ENCODE data around the gene HSD17B8. TPM values are rescaled to one million over a fixed set of nuclear protein-coding genes. Genes with fewer than 3 reads are reported as not detected.

The HSD17B8 gene
- total RNA-seq, 1 experiment from 2014 or later: 22.0 TPM

DNA sequence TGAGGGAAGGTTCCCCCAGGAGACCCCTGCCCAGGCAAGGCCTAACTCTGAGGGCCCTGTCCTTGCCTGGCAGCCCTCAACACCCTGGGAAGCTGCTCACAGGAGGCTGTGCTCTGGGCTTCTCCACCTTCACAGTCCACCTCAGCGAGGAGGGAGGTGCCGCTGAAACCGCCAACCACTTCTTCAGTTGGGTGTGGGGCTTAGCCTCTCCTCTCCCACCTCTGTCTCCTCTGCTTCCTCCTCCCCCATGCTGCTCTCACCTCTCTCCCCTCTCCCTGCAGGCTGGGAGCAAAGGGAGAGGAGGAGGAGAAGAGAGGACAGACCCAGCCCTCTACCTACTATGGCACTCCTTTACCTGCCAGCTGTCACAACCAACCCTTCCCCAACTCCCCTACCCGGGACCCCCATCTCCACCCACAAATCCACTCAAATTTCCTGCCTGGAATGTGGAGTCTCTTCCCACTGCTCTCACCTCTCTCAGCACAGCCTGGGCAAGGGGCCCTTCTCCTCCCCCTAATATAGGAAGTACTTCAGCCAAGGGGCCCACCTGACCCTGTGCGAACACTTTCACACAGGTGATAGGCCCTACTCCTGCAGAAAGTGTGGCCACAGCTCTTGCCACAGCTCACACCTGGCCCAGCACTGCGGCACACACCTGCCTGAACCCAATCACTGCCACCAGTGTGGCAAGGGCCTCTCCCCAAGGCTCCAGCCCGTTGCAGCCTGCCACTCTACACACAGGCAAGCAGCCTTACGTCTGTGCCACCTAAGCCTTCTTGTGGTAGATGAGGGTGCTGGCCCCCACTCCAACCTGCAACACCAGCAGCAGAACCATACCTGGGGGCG is 11.0 kb downstream of the HSD17B8 start:
- H3K27me3 ChIP-seq (ENCODE audit: insufficient read depth, low read length): no peaks in the 10 kb centered on the region
- POLR2A ChIA-PET: no interaction called here
- no peak overlapping the region for H3K4me3 ChIP-seq (replicated peaks in 1 of 2; ENCODE audit: low read depth in 1 of 2, low read length in 2 of 2)
- H3K79me2 ChIP-seq (ENCODE audit: insufficient read depth, low read length): no peaks in the 10 kb centered on the region
- no peaks in the 10 kb centered on the region for H3K9me3 ChIP-seq (ENCODE audit: control insufficient read depth in 1 of 2, insufficient read depth in 1 of 2, low read depth in 1 of 2, low read length in 2 of 2)
- intact Hi-C loops (cut with micrococcal nuclease): no loop called here
- no peak overlapping the region for H3K9ac ChIP-seq (ENCODE audit: low read length)
- no peak for ATAC-seq
- H2AFZ ChIP-seq (ENCODE audit: low read depth, low read length, poor library complexity, severe bottlenecking): no peak overlapping the region
- TF ChIP-seq CEBPB (IDR thresholded peaks at IDR 0.05; ENCODE audit: low read depth): no peak
- no peak for TF ChIP-seq ZFX (IDR thresholded peaks at IDR 0.05)
- no peaks in the 10 kb centered on the region for H4K20me1 ChIP-seq (ENCODE audit: insufficient read depth)
- no peak for DNase-seq (ENCODE audit: low read depth, low spot score)
- H3K4me2 ChIP-seq (ENCODE audit: low read length): no peak overlapping the region
- RAD21 ChIA-PET (ENCODE audit: low non-redundant PET in 1 of 2, low total read pairs in 2 of 2, uncharacterized antibody in 2 of 2, unreplicated experiment in 2 of 2): no interaction called here
- H3K27ac ChIP-seq (ENCODE audit: low read depth, low read length): no peak overlapping the region
- CTCF ChIA-PET: no interaction called here
- H3K36me3 ChIP-seq (ENCODE audit: control insufficient read depth in 1 of 2, insufficient read depth in 2 of 2, low read length in 2 of 2): peaks cover 2 to 6% of the 10 kb centered on the region in 2 experiments; a peak in 1 of 4 replicates
- no peaks in the 10 kb centered on the region for H3K9me2 ChIP-seq (ENCODE audit: insufficient read depth)
- BruUV-seq (replicated peaks): no TSS peak
- peaks cover 0 to 5% of the 10 kb centered on the region in 2 experiments; a peak in 1 of 4 replicates for H3K4me1 ChIP-seq (ENCODE audit: control insufficient read depth in 1 of 2, insufficient read depth in 2 of 2, low read length in 2 of 2)

DNA sequence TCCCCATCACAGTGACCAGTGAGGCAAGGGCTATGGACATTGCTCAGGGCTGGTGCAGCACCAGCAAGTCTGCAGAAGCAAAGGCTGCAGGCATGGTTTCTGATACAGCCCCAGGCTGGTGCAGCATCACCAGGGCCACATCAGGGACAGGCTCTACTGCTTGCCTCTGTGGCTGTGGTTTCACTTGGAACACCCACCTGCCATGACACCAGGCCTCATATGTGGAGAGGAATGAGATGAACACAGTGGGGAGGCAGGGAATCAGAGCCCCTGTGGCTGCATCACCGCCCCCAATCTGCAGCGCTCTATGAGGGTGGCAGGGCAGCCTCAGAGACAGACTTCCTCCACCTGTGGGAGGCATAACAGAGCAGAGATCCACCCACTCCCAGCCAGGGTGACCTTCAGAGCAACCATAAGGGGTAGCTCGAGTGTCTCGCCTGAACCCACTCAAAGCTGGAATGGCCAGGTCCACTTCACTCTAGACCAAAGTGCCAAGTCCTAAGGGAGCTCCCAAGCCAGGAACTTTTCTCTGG is 11.7 kb downstream of the HSD17B8 start:
- intact Hi-C loops (cut with micrococcal nuclease): no loop called here
- Histone ChIP-seq H3K4me3 (replicated peaks in 1 of 2; ENCODE audit: low read depth in 1 of 2, low read length in 2 of 2) (no peak overlapping the region), H3K4me1 (ENCODE audit: control insufficient read depth in 1 of 2, insufficient read depth in 2 of 2, low read length in 2 of 2) (peaks cover 0 to 5% of the 10 kb centered on the region in 2 experiments; a peak in 1 of 4 replicates), H3K4me2 (ENCODE audit: low read length) (no peak overlapping the region), H3K36me3 (ENCODE audit: control insufficient read depth in 1 of 2, insufficient read depth in 2 of 2, low read length in 2 of 2) (0 out of 4 replicates have a peak, but pooled peaks cover 0 to 2% of the 10 kb centered on the region in 2 experiments), H4K20me1 (ENCODE audit: insufficient read depth) (no peaks in the 10 kb centered on the region), H3K9me2 (ENCODE audit: insufficient read depth) (no peaks in the 10 kb centered on the region), H3K27me3 (ENCODE audit: insufficient read depth, low read length) (no peaks in the 10 kb centered on the region), H3K9me3 (ENCODE audit: control insufficient read depth in 1 of 2, insufficient read depth in 1 of 2, low read depth in 1 of 2, low read length in 2 of 2) (no peaks in the 10 kb centered on the region), H3K9ac (ENCODE audit: low read length) (no peak overlapping the region), H3K27ac (ENCODE audit: low read depth, low read length) (no peak overlapping the region), H2AFZ (ENCODE audit: low read depth, low read length, poor library complexity, severe bottlenecking) (no peak overlapping the region), H3K79me2 (ENCODE audit: insufficient read depth, low read length) (no peaks in the 10 kb centered on the region)
- DNase-seq (ENCODE audit: low read depth, low spot score): no peak
- no peak for TF ChIP-seq SIN3A (IDR thresholded peaks at IDR 0.05; ENCODE audit: low read depth)
- TF ChIP-seq EZH2 (IDR thresholded peaks at IDR 0.05): no peak
- TF ChIP-seq YY1 (IDR thresholded peaks at IDR 0.05; ENCODE audit: extremely low read depth, insufficient replicate concordance, low read depth, low read length): no peak
- TF ChIP-seq, protein P1, sequence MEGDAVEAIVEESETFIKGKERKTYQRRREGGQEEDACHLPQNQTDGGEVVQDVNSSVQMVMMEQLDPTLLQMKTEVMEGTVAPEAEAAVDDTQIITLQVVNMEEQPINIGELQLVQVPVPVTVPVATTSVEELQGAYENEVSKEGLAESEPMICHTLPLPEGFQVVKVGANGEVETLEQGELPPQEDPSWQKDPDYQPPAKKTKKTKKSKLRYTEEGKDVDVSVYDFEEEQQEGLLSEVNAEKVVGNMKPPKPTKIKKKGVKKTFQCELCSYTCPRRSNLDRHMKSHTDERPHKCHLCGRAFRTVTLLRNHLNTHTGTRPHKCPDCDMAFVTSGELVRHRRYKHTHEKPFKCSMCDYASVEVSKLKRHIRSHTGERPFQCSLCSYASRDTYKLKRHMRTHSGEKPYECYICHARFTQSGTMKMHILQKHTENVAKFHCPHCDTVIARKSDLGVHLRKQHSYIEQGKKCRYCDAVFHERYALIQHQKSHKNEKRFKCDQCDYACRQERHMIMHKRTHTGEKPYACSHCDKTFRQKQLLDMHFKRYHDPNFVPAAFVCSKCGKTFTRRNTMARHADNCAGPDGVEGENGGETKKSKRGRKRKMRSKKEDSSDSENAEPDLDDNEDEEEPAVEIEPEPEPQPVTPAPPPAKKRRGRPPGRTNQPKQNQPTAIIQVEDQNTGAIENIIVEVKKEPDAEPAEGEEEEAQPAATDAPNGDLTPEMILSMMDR (IDR thresholded peaks at IDR 0.05 in 2 of 3, conservative IDR thresholded peaks at IDR 0.05 in 1 of 3; ENCODE audit: borderline replicate concordance in 1 of 3, insufficient read depth in 1 of 3, low read depth in 2 of 3, low read length in 2 of 3): no peak
- TF ChIP-seq CEBPB (IDR thresholded peaks at IDR 0.05; ENCODE audit: low read depth): no peak
- TF ChIP-seq, protein P2, sequence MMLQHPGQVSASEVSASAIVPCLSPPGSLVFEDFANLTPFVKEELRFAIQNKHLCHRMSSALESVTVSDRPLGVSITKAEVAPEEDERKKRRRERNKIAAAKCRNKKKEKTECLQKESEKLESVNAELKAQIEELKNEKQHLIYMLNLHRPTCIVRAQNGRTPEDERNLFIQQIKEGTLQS (IDR thresholded peaks at IDR 0.05): no peak
- TF ChIP-seq EZH2phosphoT487 (IDR thresholded peaks at IDR 0.05; ENCODE audit: borderline replicate concordance): no peak
- TF ChIP-seq, protein P3, sequence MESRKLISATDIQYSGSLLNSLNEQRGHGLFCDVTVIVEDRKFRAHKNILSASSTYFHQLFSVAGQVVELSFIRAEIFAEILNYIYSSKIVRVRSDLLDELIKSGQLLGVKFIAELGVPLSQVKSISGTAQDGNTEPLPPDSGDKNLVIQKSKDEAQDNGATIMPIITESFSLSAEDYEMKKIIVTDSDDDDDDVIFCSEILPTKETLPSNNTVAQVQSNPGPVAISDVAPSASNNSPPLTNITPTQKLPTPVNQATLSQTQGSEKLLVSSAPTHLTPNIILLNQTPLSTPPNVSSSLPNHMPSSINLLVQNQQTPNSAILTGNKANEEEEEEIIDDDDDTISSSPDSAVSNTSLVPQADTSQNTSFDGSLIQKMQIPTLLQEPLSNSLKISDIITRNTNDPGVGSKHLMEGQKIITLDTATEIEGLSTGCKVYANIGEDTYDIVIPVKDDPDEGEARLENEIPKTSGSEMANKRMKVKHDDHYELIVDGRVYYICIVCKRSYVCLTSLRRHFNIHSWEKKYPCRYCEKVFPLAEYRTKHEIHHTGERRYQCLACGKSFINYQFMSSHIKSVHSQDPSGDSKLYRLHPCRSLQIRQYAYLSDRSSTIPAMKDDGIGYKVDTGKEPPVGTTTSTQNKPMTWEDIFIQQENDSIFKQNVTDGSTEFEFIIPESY (IDR thresholded peaks at IDR 0.05; ENCODE audit: extremely low read depth, insufficient replicate concordance, low read length): no peak
- no peak for TF ChIP-seq POLR2AphosphoS5 (IDR thresholded peaks at IDR 0.05; ENCODE audit: low read depth, low read length)
- no peak for TF ChIP-seq ZFX (IDR thresholded peaks at IDR 0.05)
- no peak for TF ChIP-seq EGR1 (IDR thresholded peaks at IDR 0.05; ENCODE audit: low read depth)
- ChIA-PET RAD21 (ENCODE audit: low non-redundant PET in 1 of 2, low total read pairs in 2 of 2, uncharacterized antibody in 2 of 2, unreplicated experiment in 2 of 2) (no interaction called here), POLR2A (no interaction called here), CTCF (no interaction called here)
- no TSS peak for BruUV-seq (replicated peaks)
- no peak for ATAC-seq

All from HCT116 (cell line).